ENCODE data around the gene OR4C13. TPM values are rescaled to one million over a fixed set of nuclear protein-coding genes. Genes with fewer than 3 reads are reported as not detected.
"Not testable (repeated sequence)": the region's sequence is repeated elsewhere in the genome, so short reads cannot be mapped to it uniquely, and the experiment has no call there.

Gene OR4C13
- not detected for total RNA-seq
- long read RNA-seq, result 0 reads

DNA sequence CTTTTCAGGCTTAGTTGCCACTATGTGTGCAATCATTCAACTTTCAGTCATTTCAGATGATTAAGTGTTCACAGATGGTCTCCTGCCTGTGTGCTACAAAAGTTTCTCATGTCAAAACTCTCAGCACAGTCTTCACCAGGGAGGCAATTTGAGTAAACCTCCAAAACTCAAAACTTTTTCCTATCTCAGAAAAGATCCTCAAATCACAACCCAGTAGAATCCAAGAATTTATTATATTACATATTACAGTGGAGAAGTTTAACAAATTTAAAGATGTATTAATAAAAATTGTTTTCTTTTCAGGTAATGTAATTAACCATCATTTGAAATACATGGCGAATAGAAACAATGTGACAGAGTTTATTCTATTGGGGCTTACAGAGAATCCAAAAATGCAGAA lies at the start of gene OR4C13:
TSS of gene OR4C13 (plus strand) at position 301 of the 400 bp plus-strand sequence. CDS start at position 333, 32 bp downstream.
- intact Hi-C loops (cut with DNase I, micrococcal nuclease), result no loop called here
- ATAC-seq, result no peak
- no peak for DNase-seq

DNA sequence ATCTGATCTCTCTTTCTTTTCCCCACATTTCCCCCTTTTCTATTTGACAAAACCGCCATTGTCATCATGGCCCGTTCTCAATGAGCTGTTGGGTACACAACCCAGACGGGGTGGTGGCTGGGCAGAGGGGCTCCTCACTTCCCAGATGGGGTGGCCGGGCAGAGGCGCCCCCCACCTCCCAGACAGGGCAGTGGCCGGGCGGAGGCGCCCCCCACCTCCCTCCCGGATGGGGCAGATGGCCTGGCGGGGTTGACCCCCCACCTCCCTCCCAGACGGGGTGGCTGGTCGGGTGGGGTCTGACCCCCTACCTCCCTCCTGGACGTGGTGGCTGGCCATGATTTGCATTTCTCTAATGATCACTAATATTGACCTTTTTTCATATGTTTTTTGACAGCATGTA lies 40.7 kb upstream of the OR4C13 start:
- intact Hi-C loops (cut with DNase I, micrococcal nuclease); ATAC-seq; DNase-seq: not testable (repeated sequence)

DNA sequence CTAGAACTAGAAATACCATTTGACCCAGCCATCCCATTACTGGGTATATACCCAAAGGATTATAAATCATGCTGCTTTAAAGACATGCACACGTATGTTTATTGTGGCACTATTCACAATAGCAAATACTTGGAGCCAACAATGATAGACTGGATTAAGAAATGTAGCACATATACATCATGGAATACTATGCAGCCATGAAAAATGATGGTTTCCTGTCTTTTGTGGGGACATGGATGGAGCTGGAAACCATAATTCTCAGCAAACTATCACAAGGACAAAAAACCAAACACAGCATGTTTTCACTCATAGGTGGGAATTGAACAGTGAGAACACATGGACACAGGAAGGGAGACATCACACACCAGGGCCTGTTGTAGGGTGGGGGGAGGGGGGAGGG lies 3.5 kb upstream of the OR4C13 start:
- intact Hi-C loops (cut with DNase I, micrococcal nuclease); ATAC-seq: not testable (repeated sequence)

DNA sequence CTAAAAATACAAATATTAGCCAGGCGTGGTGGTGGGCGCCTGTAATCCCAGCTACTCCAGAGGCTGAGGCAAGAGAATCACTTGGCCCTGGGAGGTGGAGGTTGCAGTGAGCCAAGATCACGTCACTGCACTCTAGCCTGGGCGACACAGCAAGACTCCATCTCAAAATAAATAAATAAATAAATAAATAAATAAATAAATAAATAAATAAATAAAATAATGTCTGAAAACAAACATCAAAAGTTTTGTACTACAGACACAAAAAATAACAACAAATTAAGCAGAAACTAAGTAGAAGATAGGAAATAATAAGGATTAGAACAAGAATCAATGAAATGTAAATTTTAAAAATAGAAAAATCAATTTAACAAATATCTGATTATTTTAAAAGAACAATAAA lies 21.2 kb downstream of the OR4C13 start:
- not testable (repeated sequence) for DNase-seq

More for the DNA sequence above, 3.5 kb upstream of the OR4C13 start:
- DNase-seq, result not testable (repeated sequence)

DNA sequence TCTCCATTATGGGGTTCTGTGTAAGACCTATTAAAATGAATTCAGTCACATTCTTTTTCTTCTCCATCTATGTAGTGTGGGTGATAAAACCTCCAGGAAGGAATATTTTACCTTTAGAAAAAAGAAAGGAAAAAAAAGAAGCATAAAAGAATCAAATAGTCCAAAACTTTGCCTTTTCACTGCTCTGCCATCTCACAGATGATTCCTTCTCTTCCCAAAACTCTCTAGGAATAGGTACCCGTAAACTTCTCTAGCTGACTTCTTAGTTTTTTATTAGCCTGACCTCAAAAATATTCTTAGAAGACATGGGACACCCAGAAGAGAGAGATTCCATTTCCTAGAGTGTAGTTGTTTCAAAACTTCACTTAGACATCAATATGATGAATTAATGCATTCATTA lies 30.2 kb downstream of the OR4C13 start, which contains the start of gene OR4C12:
TSS of gene OR4C12 (minus strand) at position 101 of the 400 bp plus-strand sequence. CDS start at position 67, 34 bp downstream.
- ATAC-seq; DNase-seq; intact Hi-C loops (cut with DNase I, micrococcal nuclease): not testable (repeated sequence)

More for the DNA sequence above, 21.2 kb downstream of the OR4C13 start:
- ATAC-seq; intact Hi-C loops (cut with DNase I, micrococcal nuclease): not testable (repeated sequence)

DNA sequence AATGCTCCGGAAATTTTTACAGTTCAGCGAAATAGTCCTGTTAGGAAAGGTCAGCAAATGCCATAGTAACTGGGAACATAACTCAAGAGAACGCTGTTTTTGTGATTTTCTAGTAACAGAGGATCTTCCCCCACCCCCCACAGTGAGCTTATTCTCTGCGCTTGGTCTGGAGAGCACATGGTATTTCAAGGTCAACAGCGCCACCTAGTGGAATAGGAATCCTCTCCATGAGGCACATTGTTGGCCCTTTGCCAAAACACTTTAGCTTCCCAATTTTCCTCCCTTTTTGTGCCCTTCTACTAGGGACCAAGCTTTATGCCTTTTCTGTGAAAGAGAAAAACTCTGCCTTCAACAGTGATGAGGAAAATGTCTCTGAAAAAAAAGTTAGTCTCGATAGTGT lies 43.4 kb downstream of the OR4C13 start:
- ATAC-seq, result no peak
- peak in 1 of 2 donors; percentile 14 for DNase-seq
- intact Hi-C loops (cut with DNase I, micrococcal nuclease), result no loop called here

Other genes starting within 250 kb of the OR4C13 start
- not detected for gene OR4C12, start 30.1 kb downstream of the OR4C13 start, total RNA-seq
- not detected for gene OR4C45, start 80.5 kb downstream of the OR4C13 start, total RNA-seq

Measured in left colon (tissue), 2 donors.